ENCODE measurements around the gene YPEL1.

DNA sequence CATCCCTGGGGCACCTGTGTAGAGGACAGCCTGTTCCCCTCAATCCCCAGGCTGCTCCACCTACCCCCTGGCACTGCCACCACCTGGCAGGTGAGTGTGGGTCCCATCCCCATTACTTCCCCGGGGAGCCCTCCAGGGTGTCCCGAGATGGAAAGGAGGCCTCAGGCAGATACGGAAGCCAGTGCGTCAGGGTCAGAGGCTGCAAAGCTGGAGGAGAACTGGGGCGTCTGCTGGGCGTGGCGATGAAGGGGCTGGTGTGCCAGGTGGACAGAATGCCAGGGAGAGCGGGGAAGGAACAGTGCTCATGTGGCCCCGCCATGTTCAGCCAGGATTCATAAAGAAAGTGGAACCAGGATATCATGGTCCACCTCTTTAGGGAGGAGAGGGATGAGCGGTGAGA is 7.8 kb downstream of the YPEL1 start:
- no peak for TF ChIP-seq ZNF792 (CRISPR knock-in tag; IDR thresholded peaks at IDR 0.05)
- no peak for TF ChIP-seq ZNF260 (CRISPR knock-in tag; IDR thresholded peaks at IDR 0.05; ENCODE audit: borderline replicate concordance, low read depth)
- no peak for TF ChIP-seq PRMT3 (CRISPR knock-in tag; IDR thresholded peaks at IDR 0.05; ENCODE audit: borderline replicate concordance, low read depth)
- no peak for TF ChIP-seq ZNF354B (CRISPR knock-in tag; IDR thresholded peaks at IDR 0.05)
- no peak for TF ChIP-seq POLR2AphosphoS2 (IDR thresholded peaks at IDR 0.05; ENCODE audit: low read depth, low read length)
- TF ChIP-seq, protein P1, sequence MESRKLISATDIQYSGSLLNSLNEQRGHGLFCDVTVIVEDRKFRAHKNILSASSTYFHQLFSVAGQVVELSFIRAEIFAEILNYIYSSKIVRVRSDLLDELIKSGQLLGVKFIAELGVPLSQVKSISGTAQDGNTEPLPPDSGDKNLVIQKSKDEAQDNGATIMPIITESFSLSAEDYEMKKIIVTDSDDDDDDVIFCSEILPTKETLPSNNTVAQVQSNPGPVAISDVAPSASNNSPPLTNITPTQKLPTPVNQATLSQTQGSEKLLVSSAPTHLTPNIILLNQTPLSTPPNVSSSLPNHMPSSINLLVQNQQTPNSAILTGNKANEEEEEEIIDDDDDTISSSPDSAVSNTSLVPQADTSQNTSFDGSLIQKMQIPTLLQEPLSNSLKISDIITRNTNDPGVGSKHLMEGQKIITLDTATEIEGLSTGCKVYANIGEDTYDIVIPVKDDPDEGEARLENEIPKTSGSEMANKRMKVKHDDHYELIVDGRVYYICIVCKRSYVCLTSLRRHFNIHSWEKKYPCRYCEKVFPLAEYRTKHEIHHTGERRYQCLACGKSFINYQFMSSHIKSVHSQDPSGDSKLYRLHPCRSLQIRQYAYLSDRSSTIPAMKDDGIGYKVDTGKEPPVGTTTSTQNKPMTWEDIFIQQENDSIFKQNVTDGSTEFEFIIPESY (CRISPR knock-in tag; IDR thresholded peaks at IDR 0.05) = no peak
- TF ChIP-seq MBD4 (IDR thresholded peaks at IDR 0.05; ENCODE audit: borderline replicate concordance, low read length) = no peak
- TF ChIP-seq ZNF777 (CRISPR knock-in tag; IDR thresholded peaks at IDR 0.05) = no peak
- TF ChIP-seq ESRRA (CRISPR knock-in tag; IDR thresholded peaks at IDR 0.05; ENCODE audit: low read depth) = no peak
- TF ChIP-seq, protein P2, sequence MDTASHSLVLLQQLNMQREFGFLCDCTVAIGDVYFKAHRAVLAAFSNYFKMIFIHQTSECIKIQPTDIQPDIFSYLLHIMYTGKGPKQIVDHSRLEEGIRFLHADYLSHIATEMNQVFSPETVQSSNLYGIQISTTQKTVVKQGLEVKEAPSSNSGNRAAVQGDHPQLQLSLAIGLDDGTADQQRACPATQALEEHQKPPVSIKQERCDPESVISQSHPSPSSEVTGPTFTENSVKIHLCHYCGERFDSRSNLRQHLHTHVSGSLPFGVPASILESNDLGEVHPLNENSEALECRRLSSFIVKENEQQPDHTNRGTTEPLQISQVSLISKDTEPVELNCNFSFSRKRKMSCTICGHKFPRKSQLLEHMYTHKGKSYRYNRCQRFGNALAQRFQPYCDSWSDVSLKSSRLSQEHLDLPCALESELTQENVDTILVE (CRISPR knock-in tag; IDR thresholded peaks at IDR 0.05) = no peak
- TF ChIP-seq POLR2A (IDR thresholded peaks at IDR 0.05; ENCODE audit: insufficient read depth in 1 of 2, low read depth in 2 of 2, low read length in 2 of 2) = no peak

All from HepG2 (cell line).